HG02852 (cell line): Measurements from ENCODE around the gene ZFPL1.

Experiments
- ATAC-seq: cut with Tn5 transposase; IDR thresholded peaks from one replicate; pipeline ENCODE4 v1.9.1; 2021; ENCODE audit warnings: mild to moderate bottlenecking, moderate library complexity; ENCODE audit not compliant: unreplicated experiment

Gene ZFPL1

GRCh38 chr11:65059959-65060824 lies 23.8 kb upstream of the ZFPL1 start:
- no peak for ATAC-seq

- ATAC-seq, result no peak
Observed at GRCh38 chr11:65060913-65061408, 23.1 kb upstream of the ZFPL1 start.

- no peak for ATAC-seq
Observed at GRCh38 chr11:65063532-65063931, 20.5 kb upstream of the ZFPL1 start.

- ATAC-seq, result no peak
Observed at GRCh38 chr11:65064847-65065240, 19.2 kb upstream of the ZFPL1 start.

- no peak for ATAC-seq
Observed at GRCh38 chr11:65065851-65066250, 18.2 kb upstream of the ZFPL1 start.

- ATAC-seq, result no peak
Observed at GRCh38 chr11:65066315-65066714, 17.7 kb upstream of the ZFPL1 start.

GRCh38 chr11:65066805-65067291 lies 17.2 kb upstream of the ZFPL1 start:
- no peak for ATAC-seq

GRCh38 chr11:65067446-65067845 lies 16.6 kb upstream of the ZFPL1 start:
- no peak for ATAC-seq

GRCh38 chr11:65069217-65069616 lies 14.8 kb upstream of the ZFPL1 start:
- no peak for ATAC-seq

- no peak for ATAC-seq
Observed at GRCh38 chr11:65071907-65072630, 12.0 kb upstream of the ZFPL1 start.

- ATAC-seq, result no peak
Observed at GRCh38 chr11:65072631-65072966, 11.4 kb upstream of the ZFPL1 start.

GRCh38 chr11:65077451-65077850 lies 6.6 kb upstream of the ZFPL1 start:
- ATAC-seq, result no peak

- peak; percentile 41 for ATAC-seq
Observed at GRCh38 chr11:65078151-65078550, 5.9 kb upstream of the ZFPL1 start.

- no peak for ATAC-seq
Observed at GRCh38 chr11:65078786-65079342, 5.2 kb upstream of the ZFPL1 start.

- ATAC-seq, result peak; percentile 16
Observed at GRCh38 chr11:65083134-65083833, 738 bp upstream of the ZFPL1 start.

GRCh38 chr11:65084598-65085375 lies 765 bp downstream of the ZFPL1 start:
- ATAC-seq, result no peak

- ATAC-seq, result no peak
Observed at GRCh38 chr11:65085446-65085845, 1.4 kb downstream of the ZFPL1 start.

GRCh38 chr11:65086809-65087208 lies 2.8 kb downstream of the ZFPL1 start:
- no peak for ATAC-seq

- ATAC-seq, result no peak
Observed at GRCh38 chr11:65087216-65087615, 3.2 kb downstream of the ZFPL1 start.

GRCh38 chr11:65087827-65088226 lies 3.8 kb downstream of the ZFPL1 start:
- no peak for ATAC-seq
